WTC11 (cell line): ENCODE measurements around the gene TOMM5. TPM values are rescaled to one million over a fixed set of nuclear protein-coding genes. Genes with fewer than 3 reads are reported as not detected.

ENCODE experiments used
- ATAC-seq: fragments of 200-7000 bp; cut with Tn5 transposase; 2 replicates; pipeline ENCODE4 v1.10.0; 2021; ENCODE audit warnings: mild to moderate bottlenecking, moderate library complexity
- CTCF ChIA-PET: fragments of 300-600 bp; sonication (Branson Sonifier 250); formaldehyde crosslinking; loops from one replicate; lab custom pipeline; 2021; ENCODE audit warnings: antibody characterized with exemption; lab: Charles Lee
- POLR2A ChIA-PET: fragments of 350-600 bp; sonication (Branson Sonifier 250); formaldehyde crosslinking; loops from one replicate; lab custom pipeline; 2021; ENCODE audit warnings: antibody characterized with exemption; lab: Charles Lee
- DNase-seq: peaks from one replicate; pipeline ENCODE4 v3.0.0; 2021; ENCODE audit warnings: low spot score
- H3K27ac Mint-ChIP-seq: 2 replicates; pipeline ENCODE4 v1.8.0; 2021; ENCODE audit warnings: mixed read lengths
- H3K27me3 Mint-ChIP-seq: 2 replicates; pipeline ENCODE4 v1.8.0; 2021; ENCODE audit warnings: low read depth, mild to moderate bottlenecking, moderate library complexity, mixed read lengths
- H3K36me3 Mint-ChIP-seq: 2 replicates; pipeline ENCODE4 v1.8.0; 2021; ENCODE audit warnings: mixed read lengths
- H3K4me1 Mint-ChIP-seq: 2 replicates; pipeline ENCODE4 v1.8.0; 2022; ENCODE audit warnings: mixed read lengths
- H3K4me3 Mint-ChIP-seq: 2 replicates; pipeline ENCODE4 v1.8.0; 2021; ENCODE audit warnings: mild to moderate bottlenecking, moderate library complexity, mixed read lengths
- H3K9me3 Mint-ChIP-seq: 2 replicates; pipeline ENCODE4 v1.8.0; 2021; ENCODE audit warnings: mixed read lengths
- ATF1 ChIP-seq: sonication (generic); formaldehyde crosslinking; IDR thresholded peaks from 2 replicates; pipeline ENCODE4 v1.8.1; 2023; ENCODE audit warnings: mild to moderate bottlenecking, moderate library complexity, missing genetic modification reagents
- FOXJ3 ChIP-seq: sonication (generic); formaldehyde crosslinking; IDR thresholded peaks from 2 replicates; pipeline ENCODE4 v1.9.0; 2021; ENCODE audit warnings: missing genetic modification reagents, mild to moderate bottlenecking, borderline replicate concordance
- JAZF1 ChIP-seq: fragments of 250-450 bp; sonication (Bioruptor Pico); IDR thresholded peaks from 2 replicates; pipeline ENCODE4 v1.9.0; 2021; ENCODE audit warnings: moderate library complexity, mild to moderate bottlenecking, inconsistent platforms
- JUN ChIP-seq: sonication (generic); formaldehyde crosslinking; IDR thresholded peaks from 2 replicates; pipeline ENCODE4 v1.8.0; 2023; ENCODE audit warnings: mild to moderate bottlenecking, missing genetic modification reagents
- KAT7 ChIP-seq: sonication (generic); formaldehyde crosslinking; IDR thresholded peaks from 2 replicates; pipeline ENCODE4 v1.8.1; 2023; ENCODE audit warnings: missing genetic modification reagents, mild to moderate bottlenecking, borderline replicate concordance
- MYBL2 ChIP-seq: sonication (generic); formaldehyde crosslinking; IDR thresholded peaks from 2 replicates; pipeline ENCODE4 v1.8.1; 2023; ENCODE audit warnings: mild to moderate bottlenecking, moderate library complexity, missing genetic modification reagents
- NR3C1 ChIP-seq: sonication (generic); formaldehyde crosslinking; conservative IDR thresholded peaks from 2 replicates; pipeline ENCODE4 v1.8.1; 2023; ENCODE audit warnings: low read depth, mild to moderate bottlenecking, missing genetic modification reagents
- OVOL2 ChIP-seq: fragments of 250-450 bp; sonication (Bioruptor Pico); IDR thresholded peaks from 2 replicates; pipeline ENCODE4 v1.9.0; 2021; ENCODE audit warnings: mild to moderate bottlenecking, borderline replicate concordance
- SMAD3 ChIP-seq: sonication (generic); formaldehyde crosslinking; IDR thresholded peaks from 2 replicates; pipeline ENCODE4 v1.8.0; 2022; ENCODE audit warnings: missing genetic modification reagents, mild to moderate bottlenecking, borderline replicate concordance
- SMAD4 ChIP-seq: sonication (generic); formaldehyde crosslinking; IDR thresholded peaks from 2 replicates; pipeline ENCODE4 v1.8.0; 2022; ENCODE audit warnings: mild to moderate bottlenecking, missing genetic modification reagents
- TEAD4 ChIP-seq: sonication (generic); formaldehyde crosslinking; IDR thresholded peaks from 2 replicates; pipeline ENCODE4 v1.8.0; 2022; ENCODE audit warnings: mild to moderate bottlenecking, missing genetic modification reagents
- TP53 ChIP-seq: sonication (generic); formaldehyde crosslinking; IDR thresholded peaks from 2 replicates; pipeline ENCODE4 v1.8.1; 2023; ENCODE audit warnings: mild to moderate bottlenecking, missing genetic modification reagents
- ZNF121 ChIP-seq: sonication (generic); formaldehyde crosslinking; IDR thresholded peaks from 2 replicates; pipeline ENCODE4 v1.8.0; 2023; ENCODE audit warnings: missing genetic modification reagents
- ZNF232 ChIP-seq: sonication (generic); formaldehyde crosslinking; IDR thresholded peaks from 2 replicates; pipeline ENCODE4 v1.8.0; 2022; ENCODE audit warnings: mild to moderate bottlenecking, missing genetic modification reagents
- ZNF416 ChIP-seq: fragments of 250-450 bp; sonication (Bioruptor Pico); IDR thresholded peaks from 2 replicates; pipeline ENCODE4 v1.9.0; 2021; ENCODE audit warnings: mild to moderate bottlenecking, inconsistent platforms
- ZNF671 ChIP-seq: fragments of 250-450 bp; sonication (Bioruptor Pico); IDR thresholded peaks from 2 replicates; pipeline ENCODE4 v1.8.0; 2021; ENCODE audit warnings: mild to moderate bottlenecking
- total RNA-seq: library from RNA; stranded (reverse); gene quantifications from 3 replicates; pipeline ENCODE4 v1.2.3, GENCODE V29; 2021
- TF ChIP-seq, protein P1 (sequence below): sonication (generic); formaldehyde crosslinking; IDR thresholded peaks from 2 replicates; pipeline ENCODE4 v1.8.1; 2022; ENCODE audit warnings: missing genetic modification reagents, borderline replicate concordance
- TF ChIP-seq, protein P2 (sequence below): sonication (generic); formaldehyde crosslinking; IDR thresholded peaks from 2 replicates; pipeline ENCODE4 v1.8.1; 2023; ENCODE audit warnings: mild to moderate bottlenecking, missing genetic modification reagents, moderate library complexity
- TF ChIP-seq, protein P3 (sequence below): sonication (generic); formaldehyde crosslinking; IDR thresholded peaks from 2 replicates; pipeline ENCODE4 v1.8.1; 2023; ENCODE audit warnings: mild to moderate bottlenecking, missing genetic modification reagents
- TF ChIP-seq, protein P4 (sequence below): sonication (generic); formaldehyde crosslinking; IDR thresholded peaks from 2 replicates; pipeline ENCODE4 v1.8.0; 2023; ENCODE audit warnings: missing genetic modification reagents
- TF ChIP-seq, protein P5 (sequence below): fragments of 200-600 bp; IDR thresholded peaks from 2 replicates; pipeline ENCODE4 v1.8.0; 2022; ENCODE audit warnings: antibody characterized with exemption
- TF ChIP-seq, protein P6 (sequence below): sonication (generic); formaldehyde crosslinking; IDR thresholded peaks from 2 replicates; pipeline ENCODE4 v1.8.0; 2022; ENCODE audit warnings: mild to moderate bottlenecking, missing genetic modification reagents
- TF ChIP-seq, protein P7 (sequence below): sonication (generic); formaldehyde crosslinking; IDR thresholded peaks from 2 replicates; pipeline ENCODE4 v1.8.1; 2022; ENCODE audit warnings: low read depth, mild to moderate bottlenecking, moderate library complexity, missing genetic modification reagents, borderline replicate concordance
- TF ChIP-seq, protein P8 (sequence below): sonication (generic); formaldehyde crosslinking; IDR thresholded peaks from 2 replicates; pipeline ENCODE4 v1.8.1; 2023; ENCODE audit warnings: mild to moderate bottlenecking, missing genetic modification reagents, borderline replicate concordance

Gene TOMM5
- total RNA-seq, 1 experiment from 2014 or later = 112 TPM

DNA sequence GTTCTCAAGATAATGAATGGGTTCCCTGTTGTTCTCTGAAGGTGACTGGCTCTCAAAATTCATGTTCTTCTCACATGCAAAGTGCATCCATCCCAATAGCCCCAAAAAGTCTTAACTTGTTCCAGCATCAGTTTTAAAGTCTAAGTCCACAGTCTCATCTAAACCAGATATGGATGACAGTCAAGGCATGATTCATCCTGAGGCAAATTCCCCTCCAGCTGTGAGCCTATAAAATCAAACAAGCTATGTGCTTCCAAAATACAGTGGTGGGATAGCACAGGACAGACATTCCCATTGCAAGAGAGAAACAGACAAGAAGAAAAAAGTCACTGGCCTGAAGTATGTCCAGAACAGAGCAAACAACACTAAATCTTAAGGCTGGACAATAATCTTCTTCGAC is 41.6 kb downstream of the TOMM5 start:
- Mint-ChIP-seq H3K27ac (no peak overlapping the region), H3K9me3 (no peaks in the 10 kb centered on the region), H3K27me3 (no peaks in the 10 kb centered on the region), H3K4me1 (peaks cover 3% of the 10 kb centered on the region; the same call in 1 of the 2 replicates), H3K36me3 (no peaks in the 10 kb centered on the region), H3K4me3 (no peak overlapping the region)
- ATAC-seq (no peak), DNase-seq (no peak)
- TF ChIP-seq TP53 (CRISPR knock-in tag) = no peak
- no peak for TF ChIP-seq FOXJ3 (CRISPR knock-in tag)
- TF ChIP-seq JAZF1 (CRISPR knock-in tag) = no peak
- TF ChIP-seq ZNF416 (CRISPR knock-in tag) = no peak
- no peak for TF ChIP-seq JUN (CRISPR knock-in tag)
- TF ChIP-seq, protein P1, sequence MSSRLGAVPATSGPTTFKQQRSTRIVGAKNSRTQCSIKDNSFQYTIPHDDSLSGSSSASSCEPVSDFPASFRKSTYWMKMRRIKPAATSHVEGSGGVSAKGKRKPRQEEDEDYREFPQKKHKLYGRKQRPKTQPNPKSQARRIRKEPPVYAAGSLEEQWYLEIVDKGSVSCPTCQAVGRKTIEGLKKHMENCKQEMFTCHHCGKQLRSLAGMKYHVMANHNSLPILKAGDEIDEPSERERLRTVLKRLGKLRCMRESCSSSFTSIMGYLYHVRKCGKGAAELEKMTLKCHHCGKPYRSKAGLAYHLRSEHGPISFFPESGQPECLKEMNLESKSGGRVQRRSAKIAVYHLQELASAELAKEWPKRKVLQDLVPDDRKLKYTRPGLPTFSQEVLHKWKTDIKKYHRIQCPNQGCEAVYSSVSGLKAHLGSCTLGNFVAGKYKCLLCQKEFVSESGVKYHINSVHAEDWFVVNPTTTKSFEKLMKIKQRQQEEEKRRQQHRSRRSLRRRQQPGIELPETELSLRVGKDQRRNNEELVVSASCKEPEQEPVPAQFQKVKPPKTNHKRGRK (CRISPR knock-in tag) = no peak
- no peak for TF ChIP-seq NR3C1
- TF ChIP-seq ZNF121 = no peak
- no peak for TF ChIP-seq ATF1 (CRISPR knock-in tag)
- TF ChIP-seq, protein P2, sequence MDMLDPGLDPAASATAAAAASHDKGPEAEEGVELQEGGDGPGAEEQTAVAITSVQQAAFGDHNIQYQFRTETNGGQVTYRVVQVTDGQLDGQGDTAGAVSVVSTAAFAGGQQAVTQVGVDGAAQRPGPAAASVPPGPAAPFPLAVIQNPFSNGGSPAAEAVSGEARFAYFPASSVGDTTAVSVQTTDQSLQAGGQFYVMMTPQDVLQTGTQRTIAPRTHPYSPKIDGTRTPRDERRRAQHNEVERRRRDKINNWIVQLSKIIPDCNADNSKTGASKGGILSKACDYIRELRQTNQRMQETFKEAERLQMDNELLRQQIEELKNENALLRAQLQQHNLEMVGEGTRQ (CRISPR knock-in tag) = no peak
- no peak for TF ChIP-seq OVOL2 (CRISPR knock-in tag)
- TF ChIP-seq ZNF671 (CRISPR knock-in tag) = no peak
- TF ChIP-seq MYBL2 = no peak
- no peak for TF ChIP-seq KAT7 (CRISPR knock-in tag)
- no peak for TF ChIP-seq ZNF232 (CRISPR knock-in tag)
- TF ChIP-seq SMAD3 (CRISPR knock-in tag) = no peak
- TF ChIP-seq, protein P3, sequence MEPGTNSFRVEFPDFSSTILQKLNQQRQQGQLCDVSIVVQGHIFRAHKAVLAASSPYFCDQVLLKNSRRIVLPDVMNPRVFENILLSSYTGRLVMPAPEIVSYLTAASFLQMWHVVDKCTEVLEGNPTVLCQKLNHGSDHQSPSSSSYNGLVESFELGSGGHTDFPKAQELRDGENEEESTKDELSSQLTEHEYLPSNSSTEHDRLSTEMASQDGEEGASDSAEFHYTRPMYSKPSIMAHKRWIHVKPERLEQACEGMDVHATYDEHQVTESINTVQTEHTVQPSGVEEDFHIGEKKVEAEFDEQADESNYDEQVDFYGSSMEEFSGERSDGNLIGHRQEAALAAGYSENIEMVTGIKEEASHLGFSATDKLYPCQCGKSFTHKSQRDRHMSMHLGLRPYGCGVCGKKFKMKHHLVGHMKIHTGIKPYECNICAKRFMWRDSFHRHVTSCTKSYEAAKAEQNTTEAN (CRISPR knock-in tag) = no peak
- TF ChIP-seq, protein P4, sequence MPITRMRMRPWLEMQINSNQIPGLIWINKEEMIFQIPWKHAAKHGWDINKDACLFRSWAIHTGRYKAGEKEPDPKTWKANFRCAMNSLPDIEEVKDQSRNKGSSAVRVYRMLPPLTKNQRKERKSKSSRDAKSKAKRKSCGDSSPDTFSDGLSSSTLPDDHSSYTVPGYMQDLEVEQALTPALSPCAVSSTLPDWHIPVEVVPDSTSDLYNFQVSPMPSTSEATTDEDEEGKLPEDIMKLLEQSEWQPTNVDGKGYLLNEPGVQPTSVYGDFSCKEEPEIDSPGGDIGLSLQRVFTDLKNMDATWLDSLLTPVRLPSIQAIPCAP (CRISPR knock-in tag) = no peak
- CTCF ChIA-PET = no interaction called here
- POLR2A ChIA-PET = no interaction called here

DNA sequence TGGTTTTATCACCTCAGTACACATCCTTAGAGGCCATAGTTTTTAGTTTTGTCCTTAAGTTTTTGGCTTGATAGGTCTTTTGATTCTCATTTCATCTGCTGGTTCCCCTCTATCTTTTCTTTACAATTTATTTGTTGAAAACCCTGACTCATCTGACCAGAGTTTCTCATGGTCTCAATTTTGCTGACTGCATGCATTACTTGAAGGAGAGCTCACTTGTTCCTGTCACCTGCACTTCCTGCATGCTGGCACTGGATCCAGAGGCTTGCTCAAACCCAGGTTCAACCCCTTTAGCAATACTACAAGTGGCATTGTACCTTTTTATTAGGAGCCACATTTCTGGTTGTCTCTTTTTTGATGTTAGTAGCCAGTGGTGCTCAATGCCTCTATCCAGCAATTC is 42.9 kb downstream of the TOMM5 start:
- ChIA-PET CTCF (interaction anchor here (1.3 kb wide), 1 partner anchor 38 kb away, joined by 7 read pairs; no protein-coding TSS in a partner anchor), POLR2A (no interaction called here)
- H3K27ac Mint-ChIP-seq = peak overlapping the region; percentile 9; the same call in 1 of the 2 replicates
- peaks cover 3% of the 10 kb centered on the region; the same call in 1 of the 2 replicates for H3K4me1 Mint-ChIP-seq
- DNase-seq = no peak
- no peaks in the 10 kb centered on the region for H3K36me3 Mint-ChIP-seq
- H3K4me3 Mint-ChIP-seq = no peak overlapping the region
- H3K9me3 Mint-ChIP-seq = no peaks in the 10 kb centered on the region
- no peaks in the 10 kb centered on the region for H3K27me3 Mint-ChIP-seq
- no peak for ATAC-seq
- TF ChIP-seq, protein P5, sequence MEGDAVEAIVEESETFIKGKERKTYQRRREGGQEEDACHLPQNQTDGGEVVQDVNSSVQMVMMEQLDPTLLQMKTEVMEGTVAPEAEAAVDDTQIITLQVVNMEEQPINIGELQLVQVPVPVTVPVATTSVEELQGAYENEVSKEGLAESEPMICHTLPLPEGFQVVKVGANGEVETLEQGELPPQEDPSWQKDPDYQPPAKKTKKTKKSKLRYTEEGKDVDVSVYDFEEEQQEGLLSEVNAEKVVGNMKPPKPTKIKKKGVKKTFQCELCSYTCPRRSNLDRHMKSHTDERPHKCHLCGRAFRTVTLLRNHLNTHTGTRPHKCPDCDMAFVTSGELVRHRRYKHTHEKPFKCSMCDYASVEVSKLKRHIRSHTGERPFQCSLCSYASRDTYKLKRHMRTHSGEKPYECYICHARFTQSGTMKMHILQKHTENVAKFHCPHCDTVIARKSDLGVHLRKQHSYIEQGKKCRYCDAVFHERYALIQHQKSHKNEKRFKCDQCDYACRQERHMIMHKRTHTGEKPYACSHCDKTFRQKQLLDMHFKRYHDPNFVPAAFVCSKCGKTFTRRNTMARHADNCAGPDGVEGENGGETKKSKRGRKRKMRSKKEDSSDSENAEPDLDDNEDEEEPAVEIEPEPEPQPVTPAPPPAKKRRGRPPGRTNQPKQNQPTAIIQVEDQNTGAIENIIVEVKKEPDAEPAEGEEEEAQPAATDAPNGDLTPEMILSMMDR = no peak
- no peak for TF ChIP-seq SMAD4 (CRISPR knock-in tag)
- TF ChIP-seq, protein P6, sequence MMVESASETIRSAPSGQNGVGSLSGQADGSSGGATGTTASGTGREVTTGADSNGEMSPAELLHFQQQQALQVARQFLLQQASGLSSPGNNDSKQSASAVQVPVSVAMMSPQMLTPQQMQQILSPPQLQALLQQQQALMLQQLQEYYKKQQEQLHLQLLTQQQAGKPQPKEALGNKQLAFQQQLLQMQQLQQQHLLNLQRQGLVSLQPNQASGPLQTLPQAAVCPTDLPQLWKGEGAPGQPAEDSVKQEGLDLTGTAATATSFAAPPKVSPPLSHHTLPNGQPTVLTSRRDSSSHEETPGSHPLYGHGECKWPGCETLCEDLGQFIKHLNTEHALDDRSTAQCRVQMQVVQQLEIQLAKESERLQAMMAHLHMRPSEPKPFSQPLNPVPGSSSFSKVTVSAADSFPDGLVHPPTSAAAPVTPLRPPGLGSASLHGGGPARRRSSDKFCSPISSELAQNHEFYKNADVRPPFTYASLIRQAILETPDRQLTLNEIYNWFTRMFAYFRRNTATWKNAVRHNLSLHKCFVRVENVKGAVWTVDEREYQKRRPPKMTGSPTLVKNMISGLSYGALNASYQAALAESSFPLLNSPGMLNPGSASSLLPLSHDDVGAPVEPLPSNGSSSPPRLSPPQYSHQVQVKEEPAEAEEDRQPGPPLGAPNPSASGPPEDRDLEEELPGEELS = no peak
- no peak for TF ChIP-seq TEAD4 (CRISPR knock-in tag)
- TF ChIP-seq, protein P7, sequence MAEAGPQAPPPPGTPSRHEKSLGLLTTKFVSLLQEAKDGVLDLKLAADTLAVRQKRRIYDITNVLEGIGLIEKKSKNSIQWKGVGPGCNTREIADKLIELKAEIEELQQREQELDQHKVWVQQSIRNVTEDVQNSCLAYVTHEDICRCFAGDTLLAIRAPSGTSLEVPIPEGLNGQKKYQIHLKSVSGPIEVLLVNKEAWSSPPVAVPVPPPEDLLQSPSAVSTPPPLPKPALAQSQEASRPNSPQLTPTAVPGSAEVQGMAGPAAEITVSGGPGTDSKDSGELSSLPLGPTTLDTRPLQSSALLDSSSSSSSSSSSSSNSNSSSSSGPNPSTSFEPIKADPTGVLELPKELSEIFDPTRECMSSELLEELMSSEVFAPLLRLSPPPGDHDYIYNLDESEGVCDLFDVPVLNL (CRISPR knock-in tag) = no peak
- TF ChIP-seq, protein P8, sequence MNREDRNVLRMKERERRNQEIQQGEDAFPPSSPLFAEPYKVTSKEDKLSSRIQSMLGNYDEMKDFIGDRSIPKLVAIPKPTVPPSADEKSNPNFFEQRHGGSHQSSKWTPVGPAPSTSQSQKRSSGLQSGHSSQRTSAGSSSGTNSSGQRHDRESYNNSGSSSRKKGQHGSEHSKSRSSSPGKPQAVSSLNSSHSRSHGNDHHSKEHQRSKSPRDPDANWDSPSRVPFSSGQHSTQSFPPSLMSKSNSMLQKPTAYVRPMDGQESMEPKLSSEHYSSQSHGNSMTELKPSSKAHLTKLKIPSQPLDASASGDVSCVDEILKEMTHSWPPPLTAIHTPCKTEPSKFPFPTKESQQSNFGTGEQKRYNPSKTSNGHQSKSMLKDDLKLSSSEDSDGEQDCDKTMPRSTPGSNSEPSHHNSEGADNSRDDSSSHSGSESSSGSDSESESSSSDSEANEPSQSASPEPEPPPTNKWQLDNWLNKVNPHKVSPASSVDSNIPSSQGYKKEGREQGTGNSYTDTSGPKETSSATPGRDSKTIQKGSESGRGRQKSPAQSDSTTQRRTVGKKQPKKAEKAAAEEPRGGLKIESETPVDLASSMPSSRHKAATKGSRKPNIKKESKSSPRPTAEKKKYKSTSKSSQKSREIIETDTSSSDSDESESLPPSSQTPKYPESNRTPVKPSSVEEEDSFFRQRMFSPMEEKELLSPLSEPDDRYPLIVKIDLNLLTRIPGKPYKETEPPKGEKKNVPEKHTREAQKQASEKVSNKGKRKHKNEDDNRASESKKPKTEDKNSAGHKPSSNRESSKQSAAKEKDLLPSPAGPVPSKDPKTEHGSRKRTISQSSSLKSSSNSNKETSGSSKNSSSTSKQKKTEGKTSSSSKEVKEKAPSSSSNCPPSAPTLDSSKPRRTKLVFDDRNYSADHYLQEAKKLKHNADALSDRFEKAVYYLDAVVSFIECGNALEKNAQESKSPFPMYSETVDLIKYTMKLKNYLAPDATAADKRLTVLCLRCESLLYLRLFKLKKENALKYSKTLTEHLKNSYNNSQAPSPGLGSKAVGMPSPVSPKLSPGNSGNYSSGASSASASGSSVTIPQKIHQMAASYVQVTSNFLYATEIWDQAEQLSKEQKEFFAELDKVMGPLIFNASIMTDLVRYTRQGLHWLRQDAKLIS (CRISPR knock-in tag) = no peak
- no peak for TF ChIP-seq FOXJ3 (CRISPR knock-in tag)
